Measurements from ENCODE around the gene DOC2A.

GRCh38 chr16:29993191-29993902 lies 17.5 kb downstream of the DOC2A start:
- TF ChIP-seq, protein P1, sequence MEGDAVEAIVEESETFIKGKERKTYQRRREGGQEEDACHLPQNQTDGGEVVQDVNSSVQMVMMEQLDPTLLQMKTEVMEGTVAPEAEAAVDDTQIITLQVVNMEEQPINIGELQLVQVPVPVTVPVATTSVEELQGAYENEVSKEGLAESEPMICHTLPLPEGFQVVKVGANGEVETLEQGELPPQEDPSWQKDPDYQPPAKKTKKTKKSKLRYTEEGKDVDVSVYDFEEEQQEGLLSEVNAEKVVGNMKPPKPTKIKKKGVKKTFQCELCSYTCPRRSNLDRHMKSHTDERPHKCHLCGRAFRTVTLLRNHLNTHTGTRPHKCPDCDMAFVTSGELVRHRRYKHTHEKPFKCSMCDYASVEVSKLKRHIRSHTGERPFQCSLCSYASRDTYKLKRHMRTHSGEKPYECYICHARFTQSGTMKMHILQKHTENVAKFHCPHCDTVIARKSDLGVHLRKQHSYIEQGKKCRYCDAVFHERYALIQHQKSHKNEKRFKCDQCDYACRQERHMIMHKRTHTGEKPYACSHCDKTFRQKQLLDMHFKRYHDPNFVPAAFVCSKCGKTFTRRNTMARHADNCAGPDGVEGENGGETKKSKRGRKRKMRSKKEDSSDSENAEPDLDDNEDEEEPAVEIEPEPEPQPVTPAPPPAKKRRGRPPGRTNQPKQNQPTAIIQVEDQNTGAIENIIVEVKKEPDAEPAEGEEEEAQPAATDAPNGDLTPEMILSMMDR (IDR thresholded peaks at IDR 0.05): no peak
- no peak for TF ChIP-seq POLR2A (IDR thresholded peaks at IDR 0.05)

Measured in adrenal gland (tissue), 5 donors.